MM.1S (cell line): Measurements from ENCODE around the gene ANKH.
"Not testable (repeated sequence)": the region's sequence is repeated elsewhere in the genome, so short reads cannot be mapped to it uniquely, and the experiment has no call there.

ENCODE experiments used
- DNase-seq: peaks from one replicate; pipeline ENCODE4 v3.0.0-alpha.2; 2015
- H2AFZ ChIP-seq: fragments of 300-600 bp; sonication (generic); 2 replicates; pipeline ENCODE4 v1.6.0; 2016; ENCODE audit warnings: antibody characterized with exemption, low read length
- H3F3A ChIP-seq: fragments of 300-600 bp; sonication (generic); 2 replicates; pipeline ENCODE4 v1.6.1; 2016; ENCODE audit warnings: mild to moderate bottlenecking, antibody characterized with exemption, low read length, moderate library complexity, mixed read lengths; ENCODE audit not compliant: insufficient read depth
- H3K27ac ChIP-seq: fragments of 300-600 bp; sonication (generic); 2 replicates; pipeline ENCODE4 v1.5.1; 2016; ENCODE audit warnings: mild to moderate bottlenecking, low read length
- H3K27me3 ChIP-seq: fragments of 300-600 bp; sonication (generic); replicated peaks from 2 replicates; pipeline ENCODE4 v1.6.0; 2016; ENCODE audit warnings: low read length; ENCODE audit not compliant: insufficient read depth
- H3K36me3 ChIP-seq: fragments of 300-600 bp; sonication (generic); replicated peaks from 2 replicates; pipeline ENCODE4 v1.6.1; 2016; ENCODE audit warnings: mild to moderate bottlenecking, low read length, mixed read lengths; ENCODE audit not compliant: insufficient read depth
- H3K4me1 ChIP-seq: fragments of 300-600 bp; sonication (generic); 2 replicates; pipeline ENCODE4 v1.6.1; 2016; ENCODE audit warnings: low read length, mixed read lengths
- H3K4me2 ChIP-seq: fragments of 300-600 bp; sonication (generic); 2 replicates; pipeline ENCODE4 v1.6.0; 2016; ENCODE audit warnings: low read depth, low read length
- H3K4me3 ChIP-seq: fragments of 300-600 bp; sonication (generic); 2 replicates; pipeline ENCODE4 v1.5.1; 2016; ENCODE audit warnings: low read length, mixed read lengths
- H3K79me2 ChIP-seq: fragments of 300-600 bp; sonication (generic); 2 replicates; pipeline ENCODE4 v1.6.1; 2016; ENCODE audit warnings: mixed run types, low read length, mixed read lengths
- H3K9ac ChIP-seq: fragments of 300-600 bp; sonication (generic); 2 replicates; pipeline ENCODE4 v1.6.1; 2016; ENCODE audit warnings: low read length, mixed read lengths
- H3K9me2 ChIP-seq: fragments of 300-600 bp; sonication (generic); replicated peaks from 2 replicates; pipeline ENCODE4 v1.6.1; 2016; ENCODE audit warnings: mild to moderate bottlenecking, low read length, mixed read lengths; ENCODE audit not compliant: insufficient read depth
- H3K9me3 ChIP-seq: fragments of 300-600 bp; sonication (generic); replicated peaks from 2 replicates; pipeline ENCODE4 v1.6.1; 2016; ENCODE audit warnings: mild to moderate bottlenecking, low read length, mixed read lengths; ENCODE audit not compliant: insufficient read depth
- H4K20me1 ChIP-seq: fragments of 300-600 bp; sonication (generic); 2 replicates; pipeline ENCODE4 v1.6.1; 2016; ENCODE audit warnings: mild to moderate bottlenecking, low read length, moderate library complexity, mixed read lengths; ENCODE audit not compliant: insufficient read depth
- CTCF ChIP-seq: fragments of 300-600 bp; sonication (generic); IDR thresholded peaks from 2 replicates; pipeline ENCODE4 v1.5.1; 2016; ENCODE audit warnings: antibody characterized with exemption, low read length, mixed read lengths
- EZH2 ChIP-seq: fragments of 300-600 bp; sonication (generic); optimal IDR thresholded peaks from 2 replicates; pipeline ENCODE3; 2017; ENCODE audit warnings: low read depth, mild to moderate bottlenecking, antibody characterized with exemption, low read length, mixed read lengths
- EZH2phosphoT487 ChIP-seq: fragments of 300-600 bp; sonication (generic); IDR thresholded peaks from 2 replicates; pipeline ENCODE4 v1.6.1; 2018; ENCODE audit warnings: antibody characterized with exemption, low read length

Gene ANKH

DNA sequence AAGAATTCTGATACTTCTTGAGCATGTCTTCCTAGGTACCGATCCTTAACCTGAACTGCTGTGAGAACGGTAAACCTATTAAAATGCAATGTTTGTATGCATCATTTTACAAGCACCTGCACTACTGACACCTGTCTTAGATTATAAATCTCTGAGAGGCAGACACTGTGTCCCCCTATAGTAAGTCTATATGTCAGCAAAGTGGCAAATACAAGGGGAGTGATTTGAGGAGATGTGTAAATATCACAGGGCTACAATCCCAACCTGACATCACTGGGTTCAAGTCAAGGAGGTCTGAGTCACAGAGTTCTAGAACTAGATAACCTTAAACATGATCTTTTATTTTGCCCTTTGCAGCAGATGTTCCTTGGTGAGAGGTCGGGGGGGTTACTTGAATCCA, 64.1 kb downstream of the ANKH start:
- TF ChIP-seq EZH2 (no peak), EZH2phosphoT487 (no peak), CTCF (no peak)
- Histone ChIP-seq H3K27ac (no peak overlapping the region), H3K9ac (no peak overlapping the region)

GRCh38 chr5:14806456-14806855, 65.1 kb downstream of the ANKH start:
- DNase-seq, result no peak
- Histone ChIP-seq H3K9me2 (no peaks in the 10 kb centered on the region), H3F3A (peaks cover 16% of the 10 kb centered on the region), H3K79me2 (peaks cover 11% of the 10 kb centered on the region; the same call in 1 of the 2 replicates), H3K4me2 (no peak overlapping the region), H3K27ac (no peak overlapping the region), H3K4me1 (peaks cover 17% of the 10 kb centered on the region), H3K4me3 (no peak overlapping the region), H3K36me3 (no peaks in the 10 kb centered on the region), H3K9ac (no peak overlapping the region), H2AFZ (no peak overlapping the region), H3K9me3 (no peaks in the 10 kb centered on the region), H3K27me3 (no peaks in the 10 kb centered on the region), H4K20me1 (no peaks in the 10 kb centered on the region)
- TF ChIP-seq EZH2phosphoT487 (no peak), CTCF (no peak), EZH2 (no peak)

More for the DNA sequence above, 64.1 kb downstream of the ANKH start:
- Histone ChIP-seq H3K79me2 (peaks cover 9% of the 10 kb centered on the region; the same call in 1 of the 2 replicates), H2AFZ (no peak overlapping the region), H3K4me3 (no peak overlapping the region), H3K9me3 (no peaks in the 10 kb centered on the region), H4K20me1 (no peaks in the 10 kb centered on the region), H3K9me2 (no peaks in the 10 kb centered on the region), H3K27me3 (no peaks in the 10 kb centered on the region), H3K4me2 (no peak overlapping the region), H3K36me3 (no peaks in the 10 kb centered on the region), H3K4me1 (peaks cover 20% of the 10 kb centered on the region), H3F3A (peaks cover 16% of the 10 kb centered on the region)
- no peak for DNase-seq

GRCh38 chr5:14802541-14802940, 69.0 kb downstream of the ANKH start:
- H3K4me1 ChIP-seq, result no peaks in the 10 kb centered on the region
- H3F3A ChIP-seq, result no peaks in the 10 kb centered on the region
- no peaks in the 10 kb centered on the region for H3K36me3 ChIP-seq
- H3K27me3 ChIP-seq, result no peaks in the 10 kb centered on the region
- DNase-seq, result no peak
- H4K20me1 ChIP-seq, result no peaks in the 10 kb centered on the region
- H2AFZ ChIP-seq, result no peak overlapping the region
- H3K9me3 ChIP-seq, result no peaks in the 10 kb centered on the region
- no peak overlapping the region for H3K9ac ChIP-seq
- no peak for TF ChIP-seq EZH2phosphoT487
- no peak for TF ChIP-seq EZH2
- TF ChIP-seq CTCF, result no peak
- no peak overlapping the region for H3K27ac ChIP-seq
- H3K9me2 ChIP-seq, result no peaks in the 10 kb centered on the region
- peaks cover 10% of the 10 kb centered on the region; the same call in 1 of the 2 replicates for H3K79me2 ChIP-seq
- no peak overlapping the region for H3K4me3 ChIP-seq
- no peak overlapping the region for H3K4me2 ChIP-seq

- H3K27ac ChIP-seq, result no peak overlapping the region
- no peaks in the 10 kb centered on the region for H3K9me3 ChIP-seq
- H3K9me2 ChIP-seq, result no peaks in the 10 kb centered on the region
- TF ChIP-seq EZH2phosphoT487 (no peak), CTCF (no peak), EZH2 (no peak)
- H3K79me2 ChIP-seq, result peaks cover 8% of the 10 kb centered on the region; the same call in 1 of the 2 replicates
- H3K4me2 ChIP-seq, result no peak overlapping the region
- no peak overlapping the region for H3K9ac ChIP-seq
- no peak overlapping the region for H3K4me3 ChIP-seq
- H3K4me1 ChIP-seq, result no peaks in the 10 kb centered on the region
- no peaks in the 10 kb centered on the region for H3K27me3 ChIP-seq
- H2AFZ ChIP-seq, result no peak overlapping the region
- H4K20me1 ChIP-seq, result no peaks in the 10 kb centered on the region
- DNase-seq, result no peak
- H3K36me3 ChIP-seq, result no peaks in the 10 kb centered on the region
- no peaks in the 10 kb centered on the region for H3F3A ChIP-seq
Observed at GRCh38 chr5:14801792-14802191, 69.8 kb downstream of the ANKH start.

DNA sequence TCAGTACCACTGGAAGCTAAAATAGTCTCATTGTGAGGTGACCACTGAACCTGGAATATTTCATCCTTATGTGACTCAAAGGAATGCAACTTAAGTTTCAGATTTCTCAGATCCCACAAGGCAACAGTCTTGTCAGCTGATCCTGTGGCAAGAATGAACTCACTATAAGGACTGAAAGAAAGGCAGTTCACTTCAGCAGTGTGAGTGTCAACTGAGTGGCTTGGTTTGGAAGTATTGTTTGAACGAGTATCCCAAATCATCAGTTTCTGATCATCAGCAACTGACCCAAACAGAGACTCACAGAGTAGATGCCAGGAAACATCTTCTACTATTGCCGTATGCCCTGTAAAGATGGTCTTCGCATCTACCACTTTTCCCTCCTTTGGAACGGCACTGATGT, 74.2 kb downstream of the ANKH start:
- not testable (repeated sequence) for H3K27ac ChIP-seq, H3K4me2 ChIP-seq, H3K27me3 ChIP-seq, H3K9ac ChIP-seq, H3K36me3 ChIP-seq, H4K20me1 ChIP-seq, H3K9me3 ChIP-seq, H3K4me3 ChIP-seq, H3F3A ChIP-seq, H2AFZ ChIP-seq, DNase-seq, H3K79me2 ChIP-seq, H3K4me1 ChIP-seq, H3K9me2 ChIP-seq
